ENCODE measurements around the gene WDFY3. TPM values are rescaled to one million over a fixed set of nuclear protein-coding genes. Genes with fewer than 3 reads are reported as not detected.

WDFY3 gene
- total RNA-seq, 2 donors from 2014 or later = 0.38 to 1.3 TPM

DNA sequence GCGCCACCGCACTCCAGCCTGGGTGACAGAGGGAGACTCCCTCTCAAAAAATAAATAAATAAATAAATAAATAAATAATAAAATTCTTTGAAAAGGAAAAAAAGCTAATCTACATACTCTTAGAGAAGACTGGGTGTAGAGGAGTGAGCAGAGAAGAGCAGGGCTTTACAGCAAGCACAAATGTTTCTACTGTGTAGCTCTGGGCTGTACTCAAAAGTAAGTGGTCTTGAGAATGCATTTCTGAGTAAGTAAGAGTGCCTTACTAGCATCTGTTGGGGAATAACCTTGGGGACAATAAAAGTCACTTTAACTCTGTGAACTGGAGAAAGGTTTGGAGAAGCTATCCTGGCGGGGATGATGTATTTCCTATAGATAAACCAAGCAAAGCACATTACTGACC is 185.8 kb downstream of the WDFY3 start:
- Mint-ChIP-seq H3K4me3 (no peak overlapping the region), H3K27ac (no peak overlapping the region), H3K4me1 (ENCODE audit: low read depth) (no peaks in the 10 kb centered on the region), H3K27me3 (ENCODE audit: low read depth) (no peaks in the 10 kb centered on the region), H3K36me3 (ENCODE audit: insufficient read depth in 2 of 2) (no peaks in the 10 kb centered on the region), H3K9me3 (no peaks in the 10 kb centered on the region)
- ATAC-seq (replicated peaks in 1 of 2) (no peak), DNase-seq (no peak)

DNA sequence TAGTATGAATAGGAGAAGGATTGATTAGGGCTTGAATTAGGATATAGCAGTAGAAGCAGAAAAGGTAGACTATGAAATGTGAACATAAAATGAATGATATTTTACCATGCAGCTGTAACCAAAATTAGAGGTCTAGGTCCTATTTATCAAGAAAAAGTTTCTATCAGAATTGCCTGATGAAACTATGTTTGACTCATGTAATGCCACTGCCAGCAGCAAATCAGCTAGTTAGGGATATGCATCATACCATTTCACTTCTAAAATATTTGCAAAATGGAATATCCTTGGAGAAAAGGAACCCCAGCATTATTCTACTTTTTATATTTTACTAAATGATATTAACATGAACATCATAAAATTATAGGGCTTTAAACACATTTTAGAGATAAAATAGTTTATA is 188.4 kb downstream of the WDFY3 start:
- Mint-ChIP-seq H3K27ac (no peak overlapping the region), H3K9me3 (no peaks in the 10 kb centered on the region), H3K36me3 (ENCODE audit: insufficient read depth in 2 of 2) (no peaks in the 10 kb centered on the region), H3K4me3 (no peak overlapping the region), H3K4me1 (ENCODE audit: low read depth) (no peaks in the 10 kb centered on the region), H3K27me3 (ENCODE audit: low read depth) (no peaks in the 10 kb centered on the region)
- no peak for DNase-seq
- no peak for ATAC-seq (replicated peaks in 1 of 2)

DNA sequence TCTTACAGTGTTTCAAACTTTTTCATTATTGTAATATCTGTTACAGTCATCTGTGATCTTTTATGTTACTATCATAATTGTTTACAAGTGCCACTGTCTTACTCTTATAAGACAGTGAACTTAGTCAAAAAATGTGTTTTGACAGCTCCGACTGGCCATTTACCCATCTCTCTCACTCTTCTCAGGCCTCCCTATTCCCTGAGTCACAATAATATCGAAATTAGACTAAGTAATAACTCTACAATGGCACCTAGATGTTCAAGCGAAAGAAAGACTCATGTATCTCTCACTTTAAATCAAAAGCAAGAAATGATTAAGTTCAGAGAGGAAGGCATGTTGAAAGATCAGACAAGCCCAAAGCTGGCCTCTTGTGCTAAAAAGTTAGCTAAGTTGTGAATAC is 199.3 kb downstream of the WDFY3 start:
- Mint-ChIP-seq H3K9me3 (no peaks in the 10 kb centered on the region), H3K4me3 (peak overlapping the region in 1 of 2 donors; percentile 28), H3K27ac (peak overlapping the region; percentile 9), H3K4me1 (ENCODE audit: low read depth) (no peaks in the 10 kb centered on the region), H3K36me3 (ENCODE audit: insufficient read depth in 2 of 2) (no peaks in the 10 kb centered on the region), H3K27me3 (ENCODE audit: low read depth) (no peaks in the 10 kb centered on the region)
- ATAC-seq (replicated peaks in 1 of 2) = peak; percentile 27 to 94
- DNase-seq = no peak

DNA sequence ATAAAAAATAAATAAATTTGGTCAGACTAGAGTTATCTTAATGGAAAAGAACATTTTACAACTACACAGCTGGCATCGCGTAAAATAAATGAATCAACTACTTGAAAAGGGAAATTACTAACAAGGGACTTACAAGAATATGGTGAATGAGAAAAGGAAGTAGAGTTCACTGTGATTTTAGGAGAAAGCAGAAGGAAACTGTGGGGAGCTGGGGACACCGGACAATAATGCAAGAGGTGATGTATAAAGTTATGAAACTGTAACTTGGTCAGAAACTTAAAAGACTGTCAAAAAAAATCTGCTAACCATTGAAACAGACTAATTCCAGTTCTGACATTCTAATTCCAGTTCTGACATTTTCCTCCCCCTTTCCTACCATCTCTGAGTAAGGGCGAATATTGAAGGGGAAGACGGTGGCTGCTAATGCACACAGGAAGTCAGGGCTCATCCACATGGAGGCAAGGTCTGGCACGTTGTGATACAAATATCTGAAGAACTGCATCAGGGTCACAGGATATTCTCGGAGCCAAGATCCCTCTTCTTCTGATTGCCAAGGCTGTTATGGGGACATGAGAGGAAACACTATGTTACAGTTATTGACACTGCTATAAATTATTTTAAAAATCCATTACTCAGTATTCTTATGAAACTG is 213.0 kb downstream of the WDFY3 start:
- no peak for DNase-seq
- H3K9me3 Mint-ChIP-seq = no peaks in the 10 kb centered on the region
- H3K27ac Mint-ChIP-seq = no peak overlapping the region

DNA sequence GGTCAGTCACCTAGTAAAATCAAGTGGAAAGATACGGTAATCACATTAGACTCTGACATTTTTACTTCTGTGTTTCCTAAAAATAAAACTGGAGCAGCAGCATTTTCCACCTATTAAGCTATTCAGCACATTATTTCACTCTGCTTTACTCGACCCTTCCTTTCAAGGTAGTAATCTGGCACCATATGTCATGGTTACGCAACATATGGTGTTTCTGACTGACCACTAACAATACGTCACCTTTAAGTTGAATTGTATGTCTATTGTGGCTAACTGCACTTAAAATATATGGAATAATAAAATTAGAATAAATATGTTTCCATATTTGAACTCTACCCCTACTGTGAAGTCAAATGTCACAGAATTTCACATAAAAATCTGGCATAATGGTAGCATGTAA is 214.8 kb downstream of the WDFY3 start:
- ATAC-seq (replicated peaks in 1 of 2) = no peak
- no peaks in the 10 kb centered on the region for H3K36me3 Mint-ChIP-seq (ENCODE audit: insufficient read depth in 2 of 2)

More for the DNA sequence above, 213.0 kb downstream of the WDFY3 start:
- Mint-ChIP-seq H3K4me3 (no peak overlapping the region), H3K27me3 (ENCODE audit: low read depth) (no peaks in the 10 kb centered on the region), H3K36me3 (ENCODE audit: insufficient read depth in 2 of 2) (no peaks in the 10 kb centered on the region), H3K4me1 (ENCODE audit: low read depth) (no peaks in the 10 kb centered on the region)
- no peak for ATAC-seq (replicated peaks in 1 of 2)

DNA sequence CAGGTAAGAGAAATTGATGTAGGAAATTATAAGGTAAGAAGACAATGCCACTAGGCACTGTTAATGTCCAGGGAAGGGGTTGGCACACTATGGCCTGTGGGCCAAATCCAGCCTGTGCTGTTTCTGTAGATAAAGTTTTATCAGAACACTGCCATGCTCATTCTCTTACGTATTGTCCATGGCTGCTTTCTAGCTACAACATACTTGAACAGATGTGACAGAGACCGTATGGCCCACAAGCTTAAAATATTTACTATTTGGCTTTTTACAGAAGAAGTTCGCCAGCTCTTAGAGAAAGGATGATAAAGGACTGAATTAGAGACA is 215.6 kb downstream of the WDFY3 start:
- Mint-ChIP-seq H3K36me3 (ENCODE audit: insufficient read depth in 2 of 2) (no peaks in the 10 kb centered on the region), H3K4me3 (no peak overlapping the region), H3K4me1 (ENCODE audit: low read depth) (no peaks in the 10 kb centered on the region), H3K27ac (no peak overlapping the region), H3K27me3 (ENCODE audit: low read depth) (no peaks in the 10 kb centered on the region), H3K9me3 (no peaks in the 10 kb centered on the region)
- DNase-seq (no peak), ATAC-seq (replicated peaks in 1 of 2) (no peak)

More for the DNA sequence above, 214.8 kb downstream of the WDFY3 start:
- DNase-seq = no peak
- no peaks in the 10 kb centered on the region for H3K4me1 Mint-ChIP-seq (ENCODE audit: low read depth)
- no peak overlapping the region for H3K4me3 Mint-ChIP-seq
- no peak overlapping the region for H3K27ac Mint-ChIP-seq
- no peaks in the 10 kb centered on the region for H3K27me3 Mint-ChIP-seq (ENCODE audit: low read depth)
- no peaks in the 10 kb centered on the region for H3K9me3 Mint-ChIP-seq

DNA sequence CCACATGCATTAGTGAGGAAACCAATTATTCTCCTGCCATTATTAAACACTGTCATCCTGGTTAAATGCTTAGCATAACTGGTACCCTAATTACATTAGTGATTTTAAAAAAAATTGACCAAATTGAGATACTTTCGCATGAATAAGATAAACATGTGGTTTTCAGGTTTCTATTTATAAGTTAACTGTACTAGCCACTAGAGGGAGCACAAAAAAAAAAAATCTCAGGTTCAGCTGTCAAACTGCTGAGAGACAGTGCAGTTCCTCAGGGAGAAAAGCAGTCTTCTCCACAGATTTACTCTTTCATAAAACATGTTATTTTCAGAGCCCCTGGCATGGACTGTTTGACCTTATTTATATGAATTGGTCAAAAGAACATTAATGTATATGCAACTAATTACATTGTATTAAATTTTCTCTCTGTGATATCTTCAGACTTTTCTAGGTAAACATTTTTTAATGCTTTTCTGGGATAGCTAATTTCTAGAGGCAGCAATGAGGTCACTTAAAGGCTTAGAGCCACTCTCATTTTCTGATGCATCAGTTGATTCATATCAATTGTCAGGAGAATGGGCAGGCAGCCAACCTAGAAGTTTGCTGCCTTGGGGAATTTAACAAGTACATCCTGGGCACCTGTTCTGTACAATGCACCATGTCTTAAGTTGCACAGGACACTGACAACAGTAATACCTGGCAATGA is 216.1 kb downstream of the WDFY3 start:
- Mint-ChIP-seq H3K9me3 (no peaks in the 10 kb centered on the region), H3K4me1 (ENCODE audit: low read depth) (no peaks in the 10 kb centered on the region), H3K4me3 (no peak overlapping the region), H3K27ac (no peak overlapping the region), H3K36me3 (ENCODE audit: insufficient read depth in 2 of 2) (no peaks in the 10 kb centered on the region), H3K27me3 (ENCODE audit: low read depth) (no peaks in the 10 kb centered on the region)
- no peak for DNase-seq
- ATAC-seq (replicated peaks in 1 of 2) = no peak

DNA sequence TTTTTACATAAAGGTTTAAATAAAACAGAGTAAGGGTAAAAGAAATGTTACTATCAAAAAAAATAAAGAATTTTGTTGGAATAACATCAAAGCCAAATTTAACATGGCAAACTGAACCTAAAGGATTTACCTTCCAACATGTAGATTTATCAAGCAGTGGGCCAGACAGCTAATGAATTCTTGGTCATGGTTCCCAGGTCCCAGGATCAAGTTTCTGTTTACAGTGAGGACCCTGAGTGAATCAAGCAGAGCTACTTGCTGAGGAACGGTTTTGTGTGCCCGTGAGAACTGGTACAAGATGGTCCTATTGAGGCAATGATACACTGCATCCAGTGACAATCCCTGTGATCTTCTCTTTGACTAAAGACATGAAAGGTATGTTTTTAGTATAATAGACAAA is 226.4 kb downstream of the WDFY3 start:
- Mint-ChIP-seq H3K27me3 (ENCODE audit: low read depth) (no peaks in the 10 kb centered on the region), H3K27ac (no peak overlapping the region), H3K4me3 (no peak overlapping the region), H3K36me3 (ENCODE audit: insufficient read depth in 2 of 2) (no peaks in the 10 kb centered on the region), H3K4me1 (ENCODE audit: low read depth) (no peaks in the 10 kb centered on the region), H3K9me3 (no peaks in the 10 kb centered on the region)
- ATAC-seq (replicated peaks in 1 of 2) (no peak), DNase-seq (no peak)

DNA sequence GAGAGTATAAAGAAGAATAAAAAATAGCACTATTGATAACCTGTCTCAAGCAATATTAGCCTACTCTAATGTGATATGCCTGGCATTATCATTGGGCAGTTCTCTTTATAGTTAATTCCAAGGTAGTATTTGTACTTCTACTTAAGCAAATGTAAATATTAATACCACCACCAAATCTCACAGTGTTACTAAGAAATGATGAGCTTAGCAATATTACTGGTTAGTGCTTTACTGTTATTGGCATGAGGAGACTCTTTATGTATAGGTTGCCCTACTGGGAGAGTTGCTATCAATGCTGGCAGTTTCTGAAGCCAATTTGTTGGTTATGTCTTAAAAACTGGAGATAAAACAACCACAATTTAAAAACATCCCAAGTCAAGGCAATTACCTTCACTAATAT is 227.9 kb downstream of the WDFY3 start:
- Mint-ChIP-seq H3K27me3 (ENCODE audit: low read depth) (no peaks in the 10 kb centered on the region), H3K4me3 (no peak overlapping the region)

DNA sequence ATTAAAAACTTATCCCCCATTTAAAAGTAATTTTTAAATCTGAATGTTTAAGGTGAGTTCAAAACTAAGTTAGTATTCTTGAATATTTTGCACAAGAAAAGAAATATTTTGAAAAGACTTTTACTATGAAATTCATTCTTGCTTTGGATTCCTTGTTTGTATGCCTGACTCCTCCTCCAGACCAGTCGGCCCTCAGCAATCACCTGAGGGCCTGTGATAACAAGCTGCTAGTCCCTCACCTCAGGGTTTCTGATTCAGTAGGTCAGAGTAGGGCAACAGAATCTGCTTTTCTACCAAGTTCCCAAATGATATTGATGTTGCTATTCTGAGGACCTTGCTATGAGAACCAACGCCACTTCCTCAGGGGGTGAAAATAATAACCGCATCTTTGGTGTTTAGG is 228.8 kb downstream of the WDFY3 start:
- H3K27me3 Mint-ChIP-seq (ENCODE audit: low read depth) = no peaks in the 10 kb centered on the region
- H3K36me3 Mint-ChIP-seq (ENCODE audit: insufficient read depth in 2 of 2) = no peaks in the 10 kb centered on the region
- no peak overlapping the region for H3K27ac Mint-ChIP-seq
- no peaks in the 10 kb centered on the region for H3K9me3 Mint-ChIP-seq
- ATAC-seq (replicated peaks in 1 of 2) = no peak
- no peak overlapping the region for H3K4me3 Mint-ChIP-seq
- DNase-seq = no peak
- H3K4me1 Mint-ChIP-seq (ENCODE audit: low read depth) = no peaks in the 10 kb centered on the region

More for the DNA sequence above, 227.9 kb downstream of the WDFY3 start:
- H3K4me1 Mint-ChIP-seq (ENCODE audit: low read depth) = no peaks in the 10 kb centered on the region
- ATAC-seq (replicated peaks in 1 of 2) (no peak), DNase-seq (no peak)
- no peaks in the 10 kb centered on the region for H3K9me3 Mint-ChIP-seq
- H3K27ac Mint-ChIP-seq = no peak overlapping the region
- no peaks in the 10 kb centered on the region for H3K36me3 Mint-ChIP-seq (ENCODE audit: insufficient read depth in 2 of 2)

DNA sequence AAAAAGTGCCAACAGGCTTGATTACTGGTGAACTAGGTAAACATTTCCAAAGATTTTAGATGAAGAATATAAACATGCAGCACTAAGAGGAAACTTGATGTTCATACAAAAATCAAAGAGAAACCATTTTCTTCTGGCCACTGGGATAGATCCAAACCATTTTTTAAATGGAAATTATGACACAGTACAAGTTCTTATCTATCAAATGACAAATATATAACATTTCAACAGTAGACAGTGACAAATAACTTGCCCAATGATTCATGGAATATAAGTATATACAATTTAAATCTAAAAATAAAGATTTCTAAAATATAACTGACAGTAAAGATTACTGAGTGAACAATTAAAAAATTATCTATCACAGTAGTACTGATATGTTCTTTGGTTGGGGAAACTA is 232.5 kb downstream of the WDFY3 start:
- ATAC-seq (replicated peaks in 1 of 2) (no peak), DNase-seq (no peak)
- Mint-ChIP-seq H3K36me3 (ENCODE audit: insufficient read depth in 2 of 2) (no peaks in the 10 kb centered on the region), H3K9me3 (no peaks in the 10 kb centered on the region), H3K4me3 (no peak overlapping the region), H3K27me3 (ENCODE audit: low read depth) (no peaks in the 10 kb centered on the region), H3K4me1 (ENCODE audit: low read depth) (no peaks in the 10 kb centered on the region), H3K27ac (no peak overlapping the region)

DNA sequence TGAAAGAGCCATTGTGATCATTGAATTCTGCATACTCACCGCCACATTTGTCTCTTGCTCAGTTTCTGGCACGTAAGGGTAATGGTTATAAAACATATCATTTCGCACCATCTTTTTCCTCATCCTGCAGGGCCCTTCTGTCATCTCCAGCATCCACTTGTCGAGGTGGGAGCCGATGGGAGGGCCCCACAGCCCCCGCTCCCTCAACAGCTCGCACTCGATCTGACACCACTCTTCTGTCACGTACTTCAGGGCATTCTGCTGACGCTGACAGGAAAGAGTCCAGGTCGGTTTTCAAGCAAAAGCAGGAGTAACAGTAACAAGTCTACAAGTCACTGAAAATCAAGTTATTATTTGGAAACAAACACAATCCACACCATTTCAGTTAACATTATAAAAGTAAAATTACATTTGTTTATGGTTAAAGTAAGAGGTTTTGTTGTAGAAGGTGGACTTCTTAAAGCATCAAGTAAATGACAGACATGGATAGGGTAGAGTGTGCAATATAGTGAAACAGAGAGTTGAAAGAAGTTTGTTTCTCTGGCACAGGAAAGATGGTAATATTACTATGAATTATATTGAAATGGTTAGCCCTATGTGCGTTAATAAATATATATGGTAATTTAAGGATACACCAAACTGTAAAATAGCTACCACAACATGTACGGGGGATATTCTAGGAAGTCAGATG is 233.0 kb downstream of the WDFY3 start:
- Mint-ChIP-seq H3K4me1 (ENCODE audit: low read depth) (no peaks in the 10 kb centered on the region), H3K27ac (no peak overlapping the region), H3K9me3 (no peaks in the 10 kb centered on the region), H3K36me3 (ENCODE audit: insufficient read depth in 2 of 2) (no peaks in the 10 kb centered on the region), H3K4me3 (no peak overlapping the region), H3K27me3 (ENCODE audit: low read depth) (no peaks in the 10 kb centered on the region)
- ATAC-seq (replicated peaks in 1 of 2) (no peak), DNase-seq (no peak)

DNA sequence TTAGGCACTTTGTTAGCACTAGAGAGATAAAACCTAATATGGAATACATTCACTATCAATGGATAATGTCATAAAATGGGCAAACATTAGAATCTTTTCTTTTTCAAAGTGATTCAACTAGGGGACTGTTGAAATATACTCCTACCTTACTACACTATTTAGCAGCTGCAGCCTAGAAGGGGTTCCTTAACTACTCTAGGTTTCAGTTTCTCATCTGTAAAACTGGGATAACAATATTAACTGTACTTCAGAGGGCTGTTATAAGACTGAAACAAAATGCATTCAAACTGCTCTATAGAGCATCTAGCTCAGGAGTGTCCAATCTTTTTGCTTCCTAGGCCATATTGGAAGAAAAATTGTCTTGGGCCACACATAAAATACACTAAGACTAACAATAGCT is 236.1 kb downstream of the WDFY3 start:
- H3K4me3 Mint-ChIP-seq = no peak overlapping the region
- H3K36me3 Mint-ChIP-seq (ENCODE audit: insufficient read depth in 2 of 2) = no peaks in the 10 kb centered on the region
- no peaks in the 10 kb centered on the region for H3K9me3 Mint-ChIP-seq
- H3K27me3 Mint-ChIP-seq (ENCODE audit: low read depth) = no peaks in the 10 kb centered on the region
- no peaks in the 10 kb centered on the region for H3K4me1 Mint-ChIP-seq (ENCODE audit: low read depth)
- DNase-seq (no peak), ATAC-seq (replicated peaks in 1 of 2) (no peak)
- no peak overlapping the region for H3K27ac Mint-ChIP-seq

Measured in activated T-cell treated with anti-CD3 and anti-CD28 coated beads, Interleukin-2, amount 50 U/mL, for 72 hours (primary cell).